ENCODE results near the gene ZNF592. TPM values are rescaled to one million over a fixed set of nuclear protein-coding genes. Genes with fewer than 3 reads are reported as not detected.

The ZNF592 gene
- total and polyA plus RNA-seq, 9 of the 15 experiments (the other 6 are each of a cell fraction or from before 2014, with no cell fraction given): 0.88 to 23.8 (median 7.4) TPM

- no peak for ATAC-seq
- TF ChIP-seq, protein P1, sequence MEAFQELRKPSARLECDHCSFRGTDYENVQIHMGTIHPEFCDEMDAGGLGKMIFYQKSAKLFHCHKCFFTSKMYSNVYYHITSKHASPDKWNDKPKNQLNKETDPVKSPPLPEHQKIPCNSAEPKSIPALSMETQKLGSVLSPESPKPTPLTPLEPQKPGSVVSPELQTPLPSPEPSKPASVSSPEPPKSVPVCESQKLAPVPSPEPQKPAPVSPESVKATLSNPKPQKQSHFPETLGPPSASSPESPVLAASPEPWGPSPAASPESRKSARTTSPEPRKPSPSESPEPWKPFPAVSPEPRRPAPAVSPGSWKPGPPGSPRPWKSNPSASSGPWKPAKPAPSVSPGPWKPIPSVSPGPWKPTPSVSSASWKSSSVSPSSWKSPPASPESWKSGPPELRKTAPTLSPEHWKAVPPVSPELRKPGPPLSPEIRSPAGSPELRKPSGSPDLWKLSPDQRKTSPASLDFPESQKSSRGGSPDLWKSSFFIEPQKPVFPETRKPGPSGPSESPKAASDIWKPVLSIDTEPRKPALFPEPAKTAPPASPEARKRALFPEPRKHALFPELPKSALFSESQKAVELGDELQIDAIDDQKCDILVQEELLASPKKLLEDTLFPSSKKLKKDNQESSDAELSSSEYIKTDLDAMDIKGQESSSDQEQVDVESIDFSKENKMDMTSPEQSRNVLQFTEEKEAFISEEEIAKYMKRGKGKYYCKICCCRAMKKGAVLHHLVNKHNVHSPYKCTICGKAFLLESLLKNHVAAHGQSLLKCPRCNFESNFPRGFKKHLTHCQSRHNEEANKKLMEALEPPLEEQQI (IDR thresholded peaks at IDR 0.05): no peak
- TF ChIP-seq, protein P2, sequence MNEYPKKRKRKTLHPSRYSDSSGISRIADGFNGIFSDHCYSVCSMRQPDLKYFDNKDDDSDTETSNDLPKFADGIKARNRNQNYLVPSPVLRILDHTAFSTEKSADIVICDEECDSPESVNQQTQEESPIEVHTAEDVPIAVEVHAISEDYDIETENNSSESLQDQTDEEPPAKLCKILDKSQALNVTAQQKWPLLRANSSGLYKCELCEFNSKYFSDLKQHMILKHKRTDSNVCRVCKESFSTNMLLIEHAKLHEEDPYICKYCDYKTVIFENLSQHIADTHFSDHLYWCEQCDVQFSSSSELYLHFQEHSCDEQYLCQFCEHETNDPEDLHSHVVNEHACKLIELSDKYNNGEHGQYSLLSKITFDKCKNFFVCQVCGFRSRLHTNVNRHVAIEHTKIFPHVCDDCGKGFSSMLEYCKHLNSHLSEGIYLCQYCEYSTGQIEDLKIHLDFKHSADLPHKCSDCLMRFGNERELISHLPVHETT (CRISPR knock-in tag; conservative IDR thresholded peaks at IDR 0.05 in 1 of 2, IDR thresholded peaks at IDR 0.05 in 1 of 2): no peak
- TF ChIP-seq NR2F6 (CRISPR knock-in tag; IDR thresholded peaks at IDR 0.05) (no peak), MAFG (tag; conservative IDR thresholded peaks at IDR 0.05) (no peak), KAT7 (CRISPR knock-in tag; IDR thresholded peaks at IDR 0.05; ENCODE audit: borderline replicate concordance) (no peak), ZNF184 (CRISPR knock-in tag; IDR thresholded peaks at IDR 0.05) (no peak), SAFB2 (IDR thresholded peaks at IDR 0.05; ENCODE audit: borderline replicate concordance, low read depth, low read length, severe bottlenecking) (no peak), RBM15 (IDR thresholded peaks at IDR 0.05; ENCODE audit: insufficient read depth, low read length) (no peak), XRCC3 (IDR thresholded peaks at IDR 0.05) (no peak), ILK (tag; IDR thresholded peaks at IDR 0.05; ENCODE audit: borderline replicate concordance, low read depth) (no peak), MEF2D (tag; conservative IDR thresholded peaks at IDR 0.05; ENCODE audit: low read depth) (no peak)
- TF ChIP-seq, protein P3, sequence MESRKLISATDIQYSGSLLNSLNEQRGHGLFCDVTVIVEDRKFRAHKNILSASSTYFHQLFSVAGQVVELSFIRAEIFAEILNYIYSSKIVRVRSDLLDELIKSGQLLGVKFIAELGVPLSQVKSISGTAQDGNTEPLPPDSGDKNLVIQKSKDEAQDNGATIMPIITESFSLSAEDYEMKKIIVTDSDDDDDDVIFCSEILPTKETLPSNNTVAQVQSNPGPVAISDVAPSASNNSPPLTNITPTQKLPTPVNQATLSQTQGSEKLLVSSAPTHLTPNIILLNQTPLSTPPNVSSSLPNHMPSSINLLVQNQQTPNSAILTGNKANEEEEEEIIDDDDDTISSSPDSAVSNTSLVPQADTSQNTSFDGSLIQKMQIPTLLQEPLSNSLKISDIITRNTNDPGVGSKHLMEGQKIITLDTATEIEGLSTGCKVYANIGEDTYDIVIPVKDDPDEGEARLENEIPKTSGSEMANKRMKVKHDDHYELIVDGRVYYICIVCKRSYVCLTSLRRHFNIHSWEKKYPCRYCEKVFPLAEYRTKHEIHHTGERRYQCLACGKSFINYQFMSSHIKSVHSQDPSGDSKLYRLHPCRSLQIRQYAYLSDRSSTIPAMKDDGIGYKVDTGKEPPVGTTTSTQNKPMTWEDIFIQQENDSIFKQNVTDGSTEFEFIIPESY (CRISPR knock-in tag; IDR thresholded peaks at IDR 0.05): no peak
- TF ChIP-seq, protein P4, sequence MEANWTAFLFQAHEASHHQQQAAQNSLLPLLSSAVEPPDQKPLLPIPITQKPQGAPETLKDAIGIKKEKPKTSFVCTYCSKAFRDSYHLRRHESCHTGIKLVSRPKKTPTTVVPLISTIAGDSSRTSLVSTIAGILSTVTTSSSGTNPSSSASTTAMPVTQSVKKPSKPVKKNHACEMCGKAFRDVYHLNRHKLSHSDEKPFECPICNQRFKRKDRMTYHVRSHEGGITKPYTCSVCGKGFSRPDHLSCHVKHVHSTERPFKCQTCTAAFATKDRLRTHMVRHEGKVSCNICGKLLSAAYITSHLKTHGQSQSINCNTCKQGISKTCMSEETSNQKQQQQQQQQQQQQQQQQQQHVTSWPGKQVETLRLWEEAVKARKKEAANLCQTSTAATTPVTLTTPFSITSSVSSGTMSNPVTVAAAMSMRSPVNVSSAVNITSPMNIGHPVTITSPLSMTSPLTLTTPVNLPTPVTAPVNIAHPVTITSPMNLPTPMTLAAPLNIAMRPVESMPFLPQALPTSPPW (CRISPR knock-in tag; IDR thresholded peaks at IDR 0.05): no peak
Measured at GRCh38 chr15:84788500-84788899, 40.1 kb downstream of the ZNF592 start.

More at GRCh38 chr15:84788500-84788899, 40.1 kb downstream of the ZNF592 start:
- no peak for FAIRE-seq
- Histone ChIP-seq H3K36me3 (ENCODE audit: control insufficient read depth, insufficient read depth, low read length) (peaks cover 74% of the 10 kb centered on the region), H3K9me1 (ENCODE audit: control insufficient read depth, insufficient read depth, low read length) (peaks cover 6% of the 10 kb centered on the region), H3K79me2 (ENCODE audit: control insufficient read depth, insufficient read depth, low read length) (peaks cover 44% of the 10 kb centered on the region), H3K9ac (ENCODE audit: insufficient read depth in 1 of 2, low read depth in 2 of 2, low read length in 2 of 2) (no peak overlapping the region), H3K4me2 (ENCODE audit: insufficient read depth, low read length) (no peak overlapping the region), H2AFZ (ENCODE audit: low read depth, low read length) (no peak overlapping the region), H4K20me1 (replicated peaks; ENCODE audit: control insufficient read depth, insufficient read depth, low read length) (peaks cover 9% of the 10 kb centered on the region), H3K4me1 (replicated peaks in 1 of 2; ENCODE audit: control insufficient read depth in 2 of 2, insufficient read depth in 2 of 2, low read length in 2 of 2) (peaks cover 9 to 11% of the 10 kb centered on the region in 2 experiments; a peak in 4 of 5 replicates), H3K4me3 (no peak overlapping the region), H3K27ac (ENCODE audit: extremely low read depth, low read depth, low read length) (no peak overlapping the region), H3K27me3 (ENCODE audit: control insufficient read depth in 2 of 2, insufficient read depth in 2 of 2, low read length in 2 of 2) (no peaks in the 10 kb centered on the region), H3K9me3 (replicated peaks; ENCODE audit: control insufficient read depth, insufficient read depth, low read depth, low read length) (no peaks in the 10 kb centered on the region)
- no TSS peak for BruUV-seq (replicated peaks)
- intact Hi-C loops (cut with micrococcal nuclease) (loop anchor here (5.0 kb wide), 2 partner anchors 36 to 71 kb away; partner anchors contain the start of gene SEC11A), in situ Hi-C loops (cut with MboI) (no loop called here)
- DNase-seq (ENCODE audit: extremely low read depth in 1 of 4, low spot score in 3 of 4): no peak
- ChIA-PET POLR2A (interaction anchor here (1.4 kb wide), 1 partner anchor 20 kb away, joined by 4 read pairs; no protein-coding TSS in a partner anchor), CTCF (ENCODE audit: low intra/inter-chr PET ratio) (interaction anchor here (0.7 kb wide), 1 partner anchor 107 kb away, joined by 3 read pairs; no protein-coding TSS in a partner anchor)
- 80% methylated on average over 2 of the region's 2 CpGs for WGBS (ENCODE audit: insufficient coverage, low coverage, missing lambda C conversion rate)

Measured in K562 (cell line).